GM19372 (cell line): Measurements from ENCODE around the gene ACTC1.

Experiments used
- ATAC-seq: cut with Tn5 transposase; IDR thresholded peaks from one replicate; pipeline ENCODE4 v1.9.1; 2021; ENCODE audit warnings: mild to moderate bottlenecking, low read depth, moderate library complexity; ENCODE audit not compliant: unreplicated experiment

Gene ACTC1

GRCh38 chr15:34802803-34803750 lies 7.7 kb upstream of the ACTC1 start:
- ATAC-seq = no peak

GRCh38 chr15:34802371-34802770 lies 7.0 kb upstream of the ACTC1 start:
- no peak for ATAC-seq

DNA sequence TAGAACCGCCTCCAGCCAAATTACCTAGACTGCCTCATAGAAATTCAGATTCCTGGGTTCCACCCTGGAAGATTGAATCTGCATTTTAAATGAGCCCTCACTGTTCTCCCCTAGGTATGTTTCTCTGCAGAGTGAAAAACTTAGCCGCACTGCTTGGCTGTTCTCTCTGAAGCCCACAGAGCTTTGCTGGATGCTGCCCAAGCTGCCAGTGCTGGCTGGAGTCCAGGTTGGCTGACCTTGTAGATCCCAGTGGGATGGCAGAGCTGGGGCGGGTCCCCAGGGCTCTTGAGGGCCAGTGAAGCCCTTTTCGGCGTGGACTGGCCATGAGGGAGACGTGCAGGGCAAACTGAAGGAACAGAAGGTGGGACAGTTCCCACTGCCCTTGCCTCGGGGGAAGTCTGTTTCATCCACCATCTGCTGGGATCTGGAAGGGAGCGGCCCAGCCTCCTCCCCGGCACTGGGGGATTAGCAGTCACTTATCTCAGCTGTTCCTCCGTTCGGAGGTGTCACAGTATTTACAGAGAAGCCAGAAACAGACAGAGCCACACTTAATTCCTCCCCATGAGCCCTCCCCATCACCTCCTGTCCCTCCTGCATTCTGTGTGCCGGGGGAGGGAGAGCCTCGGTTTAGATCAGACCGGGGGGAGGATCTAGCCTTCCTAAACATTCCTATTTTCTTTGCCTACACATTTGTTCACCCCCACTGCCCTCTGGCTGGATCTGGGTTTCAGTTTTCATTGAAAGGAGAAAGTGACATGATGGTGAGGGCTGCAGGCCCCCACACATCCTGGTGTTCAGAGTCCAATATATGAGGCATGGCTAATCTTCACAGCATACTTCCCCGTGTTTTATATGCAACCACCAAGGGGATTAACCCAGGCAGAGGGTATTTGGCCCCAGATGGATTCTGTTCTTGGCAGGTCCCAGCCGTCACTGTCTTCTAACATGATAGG lies 4.1 kb upstream of the ACTC1 start:
- no peak for ATAC-seq

GRCh38 chr15:34796847-34797435 lies 1.6 kb upstream of the ACTC1 start:
- no peak for ATAC-seq

GRCh38 chr15:34794590-34795206 lies 651 bp downstream of the ACTC1 start:
- no peak for ATAC-seq

GRCh38 chr15:34793901-34794300 lies 1.4 kb downstream of the ACTC1 start:
- no peak for ATAC-seq

GRCh38 chr15:34793071-34793470 lies 2.3 kb downstream of the ACTC1 start:
- ATAC-seq = no peak

- no peak for ATAC-seq
Observed at GRCh38 chr15:34791701-34792100, 3.6 kb downstream of the ACTC1 start.

- ATAC-seq = no peak
Observed at GRCh38 chr15:34790121-34790520, 5.2 kb downstream of the ACTC1 start.

DNA sequence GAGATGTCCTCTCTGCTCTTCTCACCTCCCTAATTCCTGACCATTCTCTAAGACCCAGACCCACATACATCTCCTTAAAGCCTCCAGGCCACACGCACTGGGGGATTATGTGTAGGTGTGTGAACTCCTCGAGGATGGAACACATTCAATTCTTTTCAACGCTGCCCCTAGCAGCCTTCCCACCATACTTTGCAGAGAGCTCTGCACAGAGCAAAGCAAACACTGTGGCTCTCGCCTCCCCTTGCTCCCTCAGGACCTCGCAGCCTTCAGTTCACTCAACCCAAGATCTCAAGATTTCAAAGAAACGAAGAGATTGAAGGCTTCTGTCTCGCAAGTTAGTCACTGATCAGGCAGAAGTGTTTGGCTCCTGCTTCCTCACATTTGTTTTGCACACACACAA lies 6.0 kb downstream of the ACTC1 start:
- ATAC-seq = no peak

DNA sequence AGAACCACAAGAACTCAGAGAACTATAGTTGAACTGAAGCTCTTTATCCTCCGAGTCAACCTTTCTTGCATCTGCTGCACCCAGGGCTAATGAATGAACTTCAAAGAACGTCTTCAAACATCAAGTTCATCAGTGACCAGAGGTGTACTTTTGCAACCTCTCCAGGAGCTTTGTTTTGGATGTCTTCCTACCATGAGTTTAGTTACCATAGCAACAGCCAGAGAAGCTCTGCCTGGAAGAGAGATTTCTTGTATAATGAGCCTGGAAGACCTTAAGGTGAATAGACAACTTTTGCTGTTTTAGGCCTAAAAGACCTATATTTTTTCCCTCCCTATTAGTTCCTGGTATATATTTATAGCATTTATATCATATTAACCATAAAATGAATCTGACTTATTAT lies 9.1 kb downstream of the ACTC1 start:
- ATAC-seq = no peak

DNA sequence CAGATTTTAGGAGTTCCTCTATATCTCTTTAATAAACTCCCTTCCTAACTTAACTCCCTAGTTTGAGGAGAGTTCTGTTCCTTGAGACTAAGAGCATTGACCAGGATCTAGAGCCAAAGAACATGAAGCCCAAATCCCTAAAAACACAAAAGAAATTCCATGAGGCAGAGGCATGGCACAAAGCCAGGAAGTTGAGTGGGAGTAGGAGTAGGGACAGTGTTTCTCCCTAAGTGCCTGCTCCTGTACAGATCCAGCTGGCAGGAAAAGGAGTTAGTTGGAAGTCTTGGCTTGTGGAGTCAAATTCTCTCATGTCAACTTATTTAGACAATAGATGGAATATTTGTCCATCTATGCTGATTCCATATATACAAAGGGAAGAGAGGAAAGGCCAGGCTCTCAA lies 11.4 kb downstream of the ACTC1 start:
- ATAC-seq = no peak

DNA sequence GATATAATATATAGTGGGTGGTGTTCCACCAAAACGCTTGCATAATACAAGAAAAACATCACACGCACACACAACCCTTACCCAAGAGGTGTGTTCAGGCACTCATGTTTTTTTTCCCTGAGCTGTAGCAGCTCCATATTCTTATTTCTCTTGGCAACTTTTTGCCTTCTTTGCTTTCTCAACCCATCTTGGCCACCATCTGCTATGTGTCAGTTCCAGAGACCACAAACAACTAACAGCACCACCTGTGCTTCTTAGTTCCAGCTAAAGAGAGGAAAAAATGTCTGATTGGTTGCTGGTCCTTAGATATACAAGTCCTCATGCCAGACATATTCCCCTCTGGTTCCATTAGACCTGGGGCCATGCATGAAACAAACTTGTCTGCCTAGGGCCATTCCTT lies 11.9 kb downstream of the ACTC1 start:
- ATAC-seq = no peak

DNA sequence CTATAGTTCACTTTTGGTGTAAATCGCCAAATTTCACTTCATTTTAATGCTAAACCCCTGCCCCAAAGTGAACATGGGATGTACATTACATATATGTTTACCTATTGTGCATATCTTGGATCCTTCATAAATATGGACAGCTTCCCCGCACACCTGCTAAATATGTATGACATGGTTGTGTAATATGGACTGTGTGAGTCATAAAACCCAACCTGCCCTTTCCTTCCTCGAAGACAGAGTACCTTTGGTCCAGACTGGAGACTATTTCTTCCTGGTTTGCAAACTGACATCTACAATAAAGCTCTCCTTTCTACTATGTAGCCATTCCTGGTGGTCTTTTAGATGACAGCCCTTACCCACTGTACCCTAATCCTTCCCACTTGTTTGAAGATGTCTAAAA lies 12.4 kb downstream of the ACTC1 start:
- ATAC-seq = no peak

GRCh38 chr15:34780725-34781124 lies 14.6 kb downstream of the ACTC1 start:
- no peak for ATAC-seq

- no peak for ATAC-seq
Observed at GRCh38 chr15:34776606-34777105, 18.7 kb downstream of the ACTC1 start.

- no peak for ATAC-seq
Observed at GRCh38 chr15:34773917-34774316, 21.4 kb downstream of the ACTC1 start.

GRCh38 chr15:34773013-34773412 lies 22.3 kb downstream of the ACTC1 start:
- ATAC-seq = no peak

- ATAC-seq = no peak
Observed at GRCh38 chr15:34772312-34772711, 23.0 kb downstream of the ACTC1 start.

DNA sequence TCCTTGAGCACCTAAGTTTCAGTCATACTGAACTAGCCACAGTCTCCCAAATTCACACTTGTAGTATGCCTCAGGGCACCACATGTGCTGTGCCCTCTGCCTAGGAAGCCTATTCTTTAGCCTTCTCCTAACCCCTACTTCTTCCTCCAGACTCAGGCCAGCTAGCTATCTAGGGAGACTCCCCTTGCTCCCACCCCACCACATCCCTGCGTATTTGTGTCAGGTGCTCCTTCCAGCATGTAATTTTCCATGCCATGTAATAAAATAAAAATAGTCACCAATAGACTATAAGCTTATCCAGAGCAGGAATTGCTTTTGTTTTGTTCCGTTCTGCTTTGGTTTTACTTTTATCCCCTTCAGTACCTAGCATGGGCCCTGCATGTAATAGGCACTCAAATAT lies 25.6 kb downstream of the ACTC1 start:
- ATAC-seq = no peak
